Keratinocyte (primary cell): ENCODE results near the gene RPH3AL. TPM values are rescaled to one million over a fixed set of nuclear protein-coding genes. Genes with fewer than 3 reads are reported as not detected.
"Not testable (repeated sequence)": the region's sequence is repeated elsewhere in the genome, so short reads cannot be mapped to it uniquely, and the experiment has no call there.

Experiments used
- DNase-seq: peaks from one replicate; pipeline ENCODE4 v3.0.0-alpha.2; 2011; ENCODE audit warnings: low read depth, missing footprints, low spot score
- FAIRE-seq: peaks from 2 replicates; lab custom pipeline; 2011; peaks lifted over from hg19 to GRCh38; lab: Jason Lieb, UNC
- H2AFZ ChIP-seq: 2 replicates; pipeline ENCODE4 v1.6.0; 2012; ENCODE audit warnings: low read length, control low read depth, inconsistent platforms; ENCODE audit not compliant: control insufficient read depth
- H3K27ac ChIP-seq: 2 replicates; pipeline ENCODE4 v1.5.1; 2011; ENCODE audit warnings: low read length; ENCODE audit not compliant: control insufficient read depth, insufficient read depth
- H3K27me3 ChIP-seq: 3 replicates; pipeline ENCODE4 v1.6.0; 2011; ENCODE audit warnings: low read length; ENCODE audit not compliant: control insufficient read depth, insufficient read depth; ENCODE audit errors: extremely low read depth
- H3K36me3 ChIP-seq, 2 experiments: 2 replicates in 1 of 2; 3 replicates in 1 of 2; pipeline ENCODE4 v1.5.1; 2011; ENCODE audit warnings: low read length in 2 of 2, mild to moderate bottlenecking in 1 of 2; ENCODE audit not compliant: control insufficient read depth in 2 of 2, insufficient read depth in 2 of 2; ENCODE audit errors: extremely low read depth in 1 of 2
- H3K4me1 ChIP-seq: 3 replicates; pipeline ENCODE4 v1.5.1; 2011; ENCODE audit warnings: low read length; ENCODE audit not compliant: control insufficient read depth, insufficient read depth; ENCODE audit errors: extremely low read depth
- H3K4me2 ChIP-seq: 3 replicates; pipeline ENCODE4 v1.6.0; 2011; ENCODE audit warnings: low read depth, low read length; ENCODE audit not compliant: control insufficient read depth, insufficient read depth; ENCODE audit errors: extremely low read depth
- H3K4me3 ChIP-seq, 3 experiments: fragments of 200-600 bp in 1 of 3; sonication (generic) in 1 of 3; 2 replicates in 2 of 3; 3 replicates in 1 of 3; pipeline ENCODE4 v1.5.1; 2011 to 2016; ENCODE audit warnings: low read length in 3 of 3, mild to moderate bottlenecking in 3 of 3, control low read depth in 2 of 3, inconsistent platforms in 1 of 3, low read depth in 1 of 3, mixed read lengths in 1 of 3, mixed run types in 1 of 3, moderate library complexity in 1 of 3; ENCODE audit not compliant: control insufficient read depth in 2 of 3, insufficient read depth in 2 of 3; ENCODE audit errors: extremely low read depth in 1 of 3
- H3K79me2 ChIP-seq: 2 replicates; pipeline ENCODE4 v1.6.0; 2012; ENCODE audit warnings: low read length; ENCODE audit not compliant: control insufficient read depth, insufficient read depth
- H3K9ac ChIP-seq: 3 replicates; pipeline ENCODE4 v1.6.0; 2011; ENCODE audit warnings: low read length; ENCODE audit not compliant: control insufficient read depth, insufficient read depth; ENCODE audit errors: extremely low read depth
- H3K9me1 ChIP-seq: 3 replicates; pipeline ENCODE4 v1.6.0; 2011; ENCODE audit warnings: low read length; ENCODE audit not compliant: control insufficient read depth, insufficient read depth; ENCODE audit errors: extremely low read depth
- H3K9me3 ChIP-seq: 2 replicates; pipeline ENCODE4 v1.5.1; 2012; ENCODE audit warnings: low read depth, low read length; ENCODE audit not compliant: control insufficient read depth
- H4K20me1 ChIP-seq: 3 replicates; pipeline ENCODE4 v1.6.0; 2011; ENCODE audit warnings: low read length; ENCODE audit not compliant: control insufficient read depth, insufficient read depth; ENCODE audit errors: extremely low read depth
- CTCF ChIP-seq, 3 experiments: IDR thresholded peaks in 1 of 3; conservative IDR thresholded peaks in 1 of 3; optimal IDR thresholded peaks in 1 of 3; 2 replicates in 2 of 3; 3 replicates in 1 of 3; pipeline versions ENCODE3 to v1.5.1; 2011; ENCODE audit warnings: low read length in 3 of 3, mild to moderate bottlenecking in 3 of 3, moderate library complexity in 2 of 3, control low read depth in 1 of 3, inconsistent platforms in 1 of 3; ENCODE audit not compliant: insufficient read depth in 2 of 3; ENCODE audit errors: extremely low read depth in 1 of 3
- EZH2 ChIP-seq: IDR thresholded peaks from one replicate; pipeline ENCODE4 v1.6.1; 2012; ENCODE audit warnings: inconsistent platforms, mild to moderate bottlenecking, low read length, moderate library complexity
- dilution Hi-C: fragments of 300-500 bp; cut with MboI; formaldehyde crosslinking; loops from one replicate; pipeline ENCODE4 v1.7.0; 2020; ENCODE audit warnings: low sequenced_read_pairs; ENCODE audit not compliant: extremely low pct_ligation_motif_present
- polyA plus RNA-seq, 5 experiments: library from polyadenylated mRNA; depleted of rRNA in 3 of 5; stranded (reverse) in 3 of 5; stranded (forward) in 1 of 5; unstranded in 1 of 5; fragments of >200 nt; gene quantifications; 1 replicate in 1 of 5; 2 replicates in 3 of 5; 3 replicates in 1 of 5; pipeline versions ENCODE4 v1.2.1 to v1.2.3, GENCODE V29; 2011 to 2012; ENCODE audit warnings: missing spikeins in 2 of 5, low read depth in 1 of 5, low replicate concordance in 1 of 5

The RPH3AL gene
- polyA plus RNA-seq, 1 donor (not counting 4 experiments of a cell fraction or from before 2014, with no cell fraction given), result 0.31 TPM

- Histone ChIP-seq H3K9me3 (no peaks in the 10 kb centered on the region), H3K9ac (no peak overlapping the region), H3K4me2 (no peak overlapping the region), H3K4me1 (no peaks in the 10 kb centered on the region), H4K20me1 (no peaks in the 10 kb centered on the region), H3K79me2 (no peaks in the 10 kb centered on the region), H3K27me3 (no peaks in the 10 kb centered on the region), H3K4me3 (no peak overlapping the region), H3K27ac (no peak overlapping the region), H3K36me3 (no peaks in the 10 kb centered on the region), H3K9me1 (no peaks in the 10 kb centered on the region), H2AFZ (no peak overlapping the region)
- DNase-seq (no peak), FAIRE-seq (no peak)
- TF ChIP-seq EZH2, result no peak
- TF ChIP-seq CTCF (optimal IDR thresholded peaks at IDR 0.05 in 1 of 3, IDR thresholded peaks at IDR 0.05 in 1 of 3, conservative IDR thresholded peaks at IDR 0.05 in 1 of 3; ENCODE audit: extremely low read depth in 1 of 3, insufficient read depth in 2 of 3, low read length in 3 of 3), result no peak
- dilution Hi-C loops, result no loop called here
Observed at GRCh38 chr17:171871-172270, 180.7 kb downstream of the RPH3AL start.

GRCh38 chr17:170130-170670 is 182.4 kb downstream of the RPH3AL start:
- DNase-seq (no peak), FAIRE-seq (no peak)
- dilution Hi-C loops, result no loop called here
- Histone ChIP-seq H4K20me1 (no peaks in the 10 kb centered on the region), H3K9me3 (no peaks in the 10 kb centered on the region), H3K79me2 (no peaks in the 10 kb centered on the region), H3K4me3 (no peak overlapping the region), H3K9ac (no peak overlapping the region), H3K9me1 (no peaks in the 10 kb centered on the region), H3K27ac (no peak overlapping the region), H3K27me3 (peaks cover 4% of the 10 kb centered on the region), H3K4me2 (no peak overlapping the region), H2AFZ (no peak overlapping the region), H3K4me1 (no peaks in the 10 kb centered on the region), H3K36me3 (no peaks in the 10 kb centered on the region)
- TF ChIP-seq EZH2, result no peak
- TF ChIP-seq CTCF (optimal IDR thresholded peaks at IDR 0.05 in 1 of 3, IDR thresholded peaks at IDR 0.05 in 1 of 3, conservative IDR thresholded peaks at IDR 0.05 in 1 of 3; ENCODE audit: extremely low read depth in 1 of 3, insufficient read depth in 2 of 3, low read length in 3 of 3), result no peak

- H3K9me3 ChIP-seq, H3K9me1 ChIP-seq, H3K27me3 ChIP-seq, FAIRE-seq, H4K20me1 ChIP-seq, H2AFZ ChIP-seq, dilution Hi-C loops, H3K27ac ChIP-seq, H3K4me1 ChIP-seq, H3K79me2 ChIP-seq, DNase-seq, H3K4me3 ChIP-seq, H3K36me3 ChIP-seq, H3K4me2 ChIP-seq, H3K9ac ChIP-seq: not testable (repeated sequence)
Observed at GRCh38 chr17:168614-169013, 184.0 kb downstream of the RPH3AL start.
